GM19467 (cell line): Measurements from ENCODE around the gene PTPA.
A peak's percentile ranks its signal among the peaks of the same experiment; 100 is the strongest.

Source experiments
- ATAC-seq: cut with Tn5 transposase; IDR thresholded peaks from one replicate; pipeline ENCODE4 v1.9.1; 2021; ENCODE audit warnings: mild to moderate bottlenecking, moderate library complexity; ENCODE audit not compliant: unreplicated experiment

The PTPA gene

DNA sequence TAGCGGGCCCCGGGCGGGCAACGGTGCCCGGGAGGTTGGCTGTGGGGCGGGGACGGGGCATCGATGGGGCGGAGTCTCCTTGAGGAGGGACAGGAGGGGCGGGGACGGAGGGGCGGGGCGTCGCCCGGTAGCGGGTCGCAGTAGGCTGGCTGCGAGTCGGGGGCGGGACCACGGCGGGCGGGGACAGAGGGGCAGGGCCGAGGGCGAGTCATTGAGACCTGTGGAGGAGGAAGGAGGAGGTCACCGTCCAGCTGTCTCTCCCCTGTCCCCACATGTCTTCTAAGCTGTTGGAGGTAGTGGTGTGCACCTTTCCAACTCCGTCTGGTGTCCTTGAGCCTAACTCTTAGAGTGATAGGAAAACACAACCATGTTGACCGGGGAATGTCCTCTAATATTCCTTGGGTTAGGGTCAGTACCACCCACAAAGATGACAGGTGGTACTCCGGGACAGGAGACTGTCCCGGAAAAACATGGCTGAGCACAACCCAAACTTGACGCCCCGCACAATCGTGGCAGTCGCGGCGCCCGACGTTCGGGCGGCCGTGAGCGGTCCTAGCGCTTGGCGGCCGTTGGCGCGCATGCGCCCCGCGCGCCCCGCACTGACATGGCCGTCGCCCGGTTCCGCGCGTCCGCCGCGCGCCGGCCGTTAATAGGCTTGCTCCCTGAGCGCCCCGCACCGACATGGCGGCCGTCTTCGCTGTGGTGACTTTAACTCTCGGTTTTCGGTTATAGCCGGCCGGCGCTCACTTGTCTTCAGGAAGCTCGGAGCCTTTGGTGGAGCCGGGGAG is at the start of gene PTPA, which contains the start of gene CRAT:
TSS of gene PTPA (plus strand) at position 676 of the 788 bp plus-strand sequence. CDS start 186 bp downstream, outside the sequence.
TSS of gene CRAT (minus strand) at position 54 of the 788 bp plus-strand sequence. CDS start 284 bp downstream, outside the sequence.
- ATAC-seq = peak; percentile 76

DNA sequence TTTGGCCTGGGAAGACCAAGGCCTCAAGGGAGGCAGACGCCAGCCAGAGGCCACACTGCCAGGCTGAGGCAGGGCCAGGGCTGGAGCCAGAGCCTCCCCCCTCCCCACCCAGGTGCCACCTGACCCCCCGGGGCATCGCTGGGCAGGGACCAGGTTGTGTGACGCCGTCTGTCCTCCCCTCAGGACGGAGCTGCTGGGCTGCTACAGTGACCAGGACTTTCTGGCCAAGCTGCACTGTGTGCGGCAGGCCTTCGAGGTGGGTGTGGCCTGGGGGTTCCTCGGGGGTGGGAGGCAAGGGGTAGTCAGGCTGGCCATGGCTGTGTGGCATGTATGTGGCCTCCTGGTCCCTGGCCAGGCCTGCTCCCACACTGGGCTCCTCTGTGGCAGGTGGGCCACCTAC is 48.2 kb upstream of the PTPA start:
- no peak for ATAC-seq

DNA sequence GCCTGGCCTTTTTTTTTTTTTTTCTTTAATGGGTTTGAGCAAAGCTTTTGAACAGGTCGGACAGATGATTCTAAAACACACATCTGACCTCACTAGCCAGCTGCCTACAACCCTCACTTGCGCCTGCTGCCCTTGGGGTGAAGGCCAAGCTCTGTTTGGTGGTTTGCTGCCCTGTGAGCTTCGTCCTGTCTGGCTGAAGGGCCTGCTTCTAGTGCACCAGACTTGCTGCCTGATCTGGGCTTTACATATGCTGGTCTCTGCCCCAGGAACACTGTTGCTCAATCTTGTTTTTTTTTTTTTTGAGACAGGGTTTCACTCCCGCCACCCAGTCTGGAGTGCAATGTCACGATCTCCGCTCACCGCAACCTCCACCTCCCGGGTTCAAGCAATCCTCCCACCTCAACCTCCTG is 46.7 kb upstream of the PTPA start:
- ATAC-seq = no peak

DNA sequence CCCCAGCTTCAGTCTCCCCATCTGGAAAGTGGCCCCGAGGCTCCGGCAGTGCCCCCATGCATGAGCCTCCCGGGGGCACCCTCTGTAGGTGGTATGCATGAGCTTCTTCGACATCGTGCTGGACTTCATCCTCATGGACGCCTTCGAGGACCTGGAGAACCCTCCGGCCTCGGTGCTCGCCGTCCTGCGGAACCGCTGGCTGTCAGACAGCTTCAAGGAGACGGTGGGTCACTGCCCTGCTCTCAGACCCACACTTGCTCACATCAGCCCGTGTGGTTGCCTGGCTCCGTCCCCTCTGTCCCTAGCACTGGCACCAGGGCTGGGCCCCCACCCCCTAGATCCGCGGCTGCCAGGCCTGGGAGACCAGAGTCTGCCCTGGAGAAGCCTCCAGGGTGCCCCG is 43.1 kb upstream of the PTPA start:
- no peak for ATAC-seq

DNA sequence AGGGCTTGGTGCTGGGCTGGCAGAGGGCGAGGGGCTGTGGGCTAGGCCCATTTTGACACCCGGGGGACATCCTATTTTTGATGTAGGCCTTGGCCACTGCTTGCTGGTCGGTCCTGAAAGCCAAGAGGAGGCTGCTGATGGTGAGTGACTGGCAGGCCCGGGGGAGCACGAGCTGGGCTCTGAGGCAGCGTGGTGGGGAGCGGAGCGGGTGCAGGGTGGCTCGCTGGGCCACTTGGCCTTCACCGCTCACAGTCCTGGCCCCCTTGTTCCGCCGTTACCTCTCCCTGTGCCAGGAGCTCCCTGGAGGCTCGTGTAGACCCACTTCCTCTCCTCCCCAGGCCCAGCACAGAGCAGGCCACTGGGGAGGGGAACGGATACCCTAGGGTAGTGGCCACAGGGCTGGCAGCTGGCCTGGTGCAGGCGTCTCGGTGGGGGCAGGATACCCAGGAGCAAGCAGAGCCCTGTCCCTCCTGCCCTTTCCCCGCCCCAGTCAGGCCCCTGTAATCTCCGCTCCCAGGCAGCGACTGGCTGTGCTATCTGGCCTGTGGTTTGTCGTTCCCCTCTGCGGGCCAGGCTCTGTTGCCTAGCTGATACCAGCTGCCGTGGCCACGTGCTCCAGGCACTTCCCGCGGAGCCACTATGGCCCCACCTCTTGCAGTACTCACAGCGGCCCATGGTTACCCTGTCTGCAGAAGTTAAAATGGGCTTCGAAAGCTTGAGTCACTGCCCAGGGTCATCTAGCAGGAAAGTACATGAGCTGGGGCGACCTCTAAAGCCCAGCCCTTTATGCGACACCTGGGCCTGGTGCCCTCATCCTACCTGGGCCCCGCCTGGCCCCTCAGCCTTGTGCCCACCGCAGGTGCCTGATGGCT is 42.0 kb upstream of the PTPA start:
- peak; percentile 64 for ATAC-seq

DNA sequence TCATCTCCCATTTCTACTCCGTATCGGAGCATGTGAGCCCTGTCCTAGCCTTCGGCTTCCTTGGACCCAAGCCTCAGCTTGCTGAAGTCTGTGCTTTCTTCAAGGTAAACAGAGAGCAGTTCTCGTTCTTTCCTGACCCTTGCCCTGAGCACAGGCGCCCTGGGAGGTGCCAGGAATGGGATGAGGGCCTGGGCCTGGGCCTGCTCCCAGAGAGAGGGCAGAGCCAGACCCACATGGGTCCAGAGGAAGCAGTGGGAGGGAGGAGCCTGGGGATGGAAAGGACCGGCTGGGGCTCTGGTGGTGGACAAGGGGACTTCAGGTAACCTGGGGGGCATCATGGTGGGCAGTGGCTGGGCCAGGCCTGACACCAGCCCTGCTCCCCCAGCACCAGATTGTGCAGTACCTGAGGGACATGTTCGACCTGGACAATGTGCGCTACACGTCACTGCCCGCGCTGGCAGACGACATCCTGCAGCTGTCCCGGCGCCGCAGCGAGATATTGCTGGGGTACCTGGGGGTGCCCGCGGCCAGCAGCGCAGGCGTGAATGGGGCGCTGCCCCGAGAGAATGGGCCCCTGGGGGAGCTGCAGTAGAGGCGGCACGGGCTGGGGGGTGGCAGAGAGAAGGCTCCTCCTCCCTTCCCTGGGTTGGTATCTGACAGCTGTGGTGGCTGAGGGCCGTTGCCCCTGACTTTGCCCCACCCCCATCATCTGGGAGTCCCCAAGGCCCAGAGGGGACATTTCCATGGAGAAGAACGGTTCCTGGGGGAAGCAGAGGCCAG is 41.2 kb upstream of the PTPA start:
- ATAC-seq = no peak

DNA sequence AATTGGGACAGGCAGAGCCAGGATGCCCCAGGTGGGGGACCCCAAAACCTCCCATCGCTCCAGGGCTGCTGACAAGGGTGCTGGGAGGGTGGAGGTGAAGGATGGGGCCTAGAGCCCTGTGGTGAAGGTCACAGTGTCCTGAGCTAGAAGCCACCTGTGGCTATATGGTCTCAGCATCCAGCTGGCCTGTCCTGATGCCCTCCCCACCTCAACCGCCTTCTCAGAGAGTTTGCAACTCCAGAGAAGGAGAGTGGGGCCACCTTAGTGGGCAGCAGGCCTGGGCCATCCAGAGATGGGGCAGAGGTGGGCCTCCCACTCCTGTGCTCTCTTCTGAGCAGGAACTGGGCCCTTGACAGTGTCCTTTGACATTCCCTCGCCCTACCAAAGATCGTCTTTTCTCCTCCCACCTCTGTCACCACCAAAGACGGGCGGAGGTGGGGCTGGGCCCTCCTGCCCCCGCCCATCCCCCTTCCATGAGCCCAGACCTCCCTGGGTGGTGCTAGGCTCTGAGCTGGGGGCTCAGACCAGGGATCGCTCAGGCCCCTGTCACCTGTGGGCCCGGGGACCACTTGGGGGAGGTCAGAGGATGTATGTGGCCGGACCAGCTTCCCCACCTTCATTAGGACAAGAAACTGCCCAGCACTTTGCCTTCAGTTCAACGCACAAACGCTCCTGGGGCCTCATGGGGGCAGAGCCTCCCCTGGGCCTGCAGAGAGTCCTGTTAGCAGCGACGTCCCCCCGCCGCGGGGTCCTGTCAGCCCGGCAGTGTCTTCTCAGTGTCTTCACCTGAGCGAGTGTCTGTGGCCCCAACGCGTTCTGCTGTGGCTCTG is 40.3 kb upstream of the PTPA start:
- no peak for ATAC-seq

DNA sequence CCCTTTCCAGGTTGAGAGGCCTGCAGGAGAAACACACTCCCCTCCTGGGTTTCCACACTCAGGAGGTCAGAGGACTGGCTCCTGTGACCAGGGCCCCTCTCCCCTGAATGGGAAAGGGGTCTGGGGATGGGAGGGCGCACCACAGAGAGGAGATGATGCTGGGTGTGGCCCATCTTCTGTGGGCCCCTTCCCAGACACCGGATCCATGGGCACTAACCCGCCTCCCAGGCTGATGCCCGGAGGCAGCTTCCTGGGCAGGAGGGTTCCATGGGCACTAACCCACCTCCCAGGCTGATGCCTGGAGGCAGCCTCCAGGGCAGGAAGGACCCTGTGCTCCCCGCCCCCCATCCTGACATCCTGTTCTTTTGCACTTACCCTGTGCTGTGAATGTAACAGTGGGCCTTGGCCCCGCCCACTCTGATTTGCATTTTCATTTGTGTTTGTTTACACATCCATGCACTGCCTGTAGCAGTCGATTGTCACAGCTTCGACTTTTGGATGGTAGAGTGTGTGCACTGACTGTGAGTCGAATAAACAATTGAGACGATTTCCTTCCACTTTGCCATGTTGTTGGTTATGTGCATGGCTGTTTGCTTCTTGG is 39.6 kb upstream of the PTPA start:
- no peak for ATAC-seq

DNA sequence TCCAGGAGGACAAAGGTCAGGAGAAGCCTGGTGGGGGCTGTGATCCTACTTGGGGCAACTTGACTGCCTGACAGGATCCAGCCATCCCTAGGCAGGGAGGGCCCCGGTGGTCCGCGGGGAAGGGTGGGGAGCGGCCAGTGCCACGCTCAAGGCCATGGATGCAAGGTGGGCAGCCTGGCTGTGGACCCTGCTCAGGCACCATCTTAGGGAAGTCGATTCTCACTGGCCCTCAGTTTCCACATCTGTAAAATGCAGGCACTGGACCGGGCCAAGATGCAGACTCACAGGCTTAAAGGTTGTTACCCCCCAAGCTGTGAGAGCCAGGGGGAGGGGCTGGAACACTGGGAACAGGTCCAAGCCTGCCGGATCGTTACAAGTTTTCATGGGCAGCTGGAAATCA is 39.0 kb upstream of the PTPA start:
- ATAC-seq = no peak

DNA sequence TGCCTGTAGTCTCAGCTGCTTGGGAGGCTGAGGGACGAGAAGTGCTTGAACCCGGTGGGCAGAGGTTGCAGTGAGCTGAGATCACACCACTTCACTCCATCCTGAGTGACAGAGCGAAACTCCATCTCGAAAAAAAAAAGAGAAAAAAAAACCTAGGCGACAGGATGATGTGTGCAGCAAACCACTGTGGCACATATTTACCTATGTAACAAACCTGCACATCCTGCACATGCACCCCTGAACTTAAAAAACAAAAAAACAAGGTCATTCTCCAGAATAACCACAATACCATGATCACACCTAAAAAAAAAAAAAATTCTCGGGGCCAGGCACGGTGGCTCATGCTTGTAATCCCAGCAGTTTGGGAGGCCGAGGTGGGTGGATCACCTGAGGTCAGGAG is 37.8 kb upstream of the PTPA start:
- ATAC-seq = no peak

DNA sequence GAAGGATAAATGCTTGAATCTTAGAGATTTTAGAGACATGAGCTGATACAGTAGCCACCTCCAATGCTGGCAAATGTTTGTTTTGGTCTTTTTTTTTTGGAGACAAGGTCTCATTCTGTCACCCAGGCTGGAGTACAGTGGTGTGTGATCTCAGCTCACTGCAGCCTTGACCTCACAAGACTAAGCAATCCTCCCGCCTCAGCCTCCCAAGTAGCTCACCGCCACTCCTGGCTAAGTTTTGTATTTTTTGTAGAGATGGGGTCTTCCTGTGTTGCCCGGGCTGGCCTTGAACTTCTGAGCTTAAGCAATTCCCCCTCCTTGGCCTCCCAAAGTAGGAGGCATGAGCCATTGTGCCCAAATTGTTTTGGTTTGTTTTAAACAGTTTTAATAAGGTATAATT is 37.1 kb upstream of the PTPA start:
- no peak for ATAC-seq

DNA sequence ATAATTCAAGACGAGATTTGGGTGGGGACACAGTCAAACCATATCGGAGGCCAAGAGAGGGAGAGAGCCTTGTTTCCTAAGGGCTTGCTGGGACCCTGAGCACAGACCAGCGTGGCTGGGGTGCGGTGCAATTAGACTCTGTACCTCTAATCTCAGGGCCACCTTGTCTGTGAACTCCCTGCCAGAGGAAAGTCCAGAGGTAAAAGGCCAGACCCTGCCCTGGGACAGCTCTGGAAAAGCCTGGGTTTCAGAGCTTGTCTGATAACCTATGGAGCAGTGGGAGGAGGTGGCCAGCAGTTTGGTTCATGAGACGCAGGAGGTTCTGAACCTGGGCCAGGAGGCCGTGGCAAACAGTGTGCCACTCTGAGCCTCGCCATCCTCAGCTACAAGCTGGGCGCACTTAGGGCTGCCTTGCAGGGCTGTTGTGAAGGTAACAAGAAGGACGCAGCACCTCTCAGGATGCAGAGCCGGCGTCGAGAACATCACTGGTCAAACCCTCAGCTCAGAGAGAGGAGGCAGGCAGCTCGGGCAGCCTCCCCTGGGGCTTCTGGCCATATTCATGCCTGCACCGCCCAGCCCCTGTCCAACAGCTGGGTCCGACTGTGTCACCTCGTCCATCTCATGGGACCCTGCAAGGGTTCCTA is 35.1 kb upstream of the PTPA start:
- no peak for ATAC-seq

DNA sequence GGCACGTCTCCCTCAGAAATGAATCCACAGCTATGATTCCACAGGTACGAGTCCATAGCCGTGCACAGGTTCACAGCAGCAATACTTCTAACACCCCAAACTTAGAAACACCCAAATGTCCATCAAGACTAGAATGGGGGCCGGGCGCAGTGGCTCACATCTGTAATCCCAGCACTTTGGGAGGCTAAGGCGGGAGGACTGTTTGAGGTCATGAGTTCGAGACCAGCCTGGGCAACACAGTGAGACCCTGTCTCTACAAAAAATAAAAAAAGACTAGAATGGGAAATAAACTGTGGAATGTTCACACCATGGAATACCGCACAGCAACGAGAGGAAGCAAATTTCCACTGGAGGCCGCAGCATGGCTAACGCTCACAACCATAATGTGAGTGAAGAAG is 34.6 kb upstream of the PTPA start:
- no peak for ATAC-seq

DNA sequence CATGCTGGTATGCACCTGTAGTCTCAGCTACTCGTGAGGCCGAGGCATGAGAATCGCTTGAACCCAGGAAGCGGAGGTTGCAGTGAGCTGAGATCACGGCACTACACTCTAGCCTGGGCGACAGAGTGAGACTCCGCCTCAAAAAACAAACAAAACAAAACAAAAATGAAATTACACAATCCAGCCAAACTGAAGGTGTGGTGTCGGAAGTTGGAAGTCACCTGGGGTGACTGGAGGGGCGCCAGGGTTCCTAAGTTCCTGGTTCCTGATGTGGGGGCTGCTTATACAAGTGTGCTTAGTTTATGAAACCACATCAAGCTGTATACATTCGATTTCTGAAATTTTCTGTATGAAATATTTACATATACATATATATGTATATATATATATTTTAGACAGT is 34.0 kb upstream of the PTPA start:
- ATAC-seq = no peak

DNA sequence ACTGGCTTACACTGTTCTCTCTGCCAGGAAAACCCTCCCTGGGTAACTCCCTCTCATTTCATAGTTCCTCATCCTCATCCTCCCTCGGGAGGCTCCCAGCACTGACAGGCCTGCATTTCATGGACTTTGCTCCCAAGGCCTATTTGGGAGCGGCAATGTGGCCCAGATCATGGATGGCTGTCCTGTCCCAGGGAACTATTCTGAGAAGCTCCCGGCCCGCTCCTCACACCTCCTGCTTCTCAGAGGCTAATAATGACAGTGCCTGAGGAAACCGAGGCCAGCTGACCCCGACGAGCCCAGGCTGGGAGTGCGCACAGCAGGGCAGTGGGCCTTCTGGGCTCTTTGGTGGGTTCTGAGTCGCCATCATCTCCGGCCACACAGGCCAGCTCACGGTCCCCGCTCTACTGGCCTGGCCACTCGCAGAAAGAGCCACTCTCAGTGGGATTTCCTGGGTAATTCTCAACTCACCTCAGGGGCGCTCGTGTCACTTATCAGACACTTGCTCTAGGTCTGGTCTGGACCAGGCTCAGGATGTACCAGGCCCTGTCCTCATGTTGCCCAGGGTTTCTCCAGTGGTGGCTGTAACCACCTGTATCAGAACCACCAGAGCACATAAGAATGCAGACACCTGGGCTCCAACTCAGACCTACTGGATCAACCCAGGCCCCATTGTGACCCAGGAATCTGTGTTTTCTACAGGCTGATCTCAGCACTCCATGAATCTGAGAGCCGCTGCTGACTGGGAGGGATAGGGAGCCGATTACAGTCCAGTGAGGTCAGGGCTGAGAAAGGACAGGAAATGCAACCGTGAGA is 32.3 kb upstream of the PTPA start:
- no peak for ATAC-seq

DNA sequence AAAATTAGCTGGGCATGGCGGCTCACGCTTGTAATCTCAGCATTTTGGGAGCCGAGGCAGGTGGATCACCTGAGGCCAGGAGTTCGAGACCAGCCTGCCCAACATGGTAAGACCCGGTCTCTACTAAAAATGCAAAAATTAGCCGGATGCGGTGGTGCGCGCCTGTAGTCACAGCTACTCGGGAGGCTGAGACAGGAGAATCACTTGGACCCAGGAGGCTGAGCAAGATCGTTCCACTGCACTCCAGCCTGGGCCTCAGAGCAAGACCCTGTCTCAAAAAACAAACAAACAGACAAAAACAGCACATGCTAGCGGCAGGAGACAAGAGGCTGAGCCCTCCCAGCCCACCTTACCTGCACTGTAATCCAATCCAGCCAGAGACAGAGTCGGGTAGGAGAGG is 31.4 kb upstream of the PTPA start:
- no peak for ATAC-seq

DNA sequence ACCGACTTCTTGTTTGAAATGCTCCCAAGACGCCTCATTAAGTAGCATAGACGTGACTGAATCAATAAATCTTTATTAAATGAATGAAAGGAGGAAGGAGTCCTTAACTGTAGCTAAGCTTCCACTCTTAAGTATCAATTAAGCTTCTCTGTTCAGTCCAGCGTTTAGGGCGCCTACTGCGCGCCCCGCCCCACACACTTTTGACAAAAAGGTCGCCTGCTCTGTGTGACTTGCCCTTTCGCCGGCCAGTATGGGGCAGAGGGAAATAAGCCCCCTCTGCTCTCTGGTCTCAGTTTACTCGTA is 31.0 kb upstream of the PTPA start:
- no peak for ATAC-seq

DNA sequence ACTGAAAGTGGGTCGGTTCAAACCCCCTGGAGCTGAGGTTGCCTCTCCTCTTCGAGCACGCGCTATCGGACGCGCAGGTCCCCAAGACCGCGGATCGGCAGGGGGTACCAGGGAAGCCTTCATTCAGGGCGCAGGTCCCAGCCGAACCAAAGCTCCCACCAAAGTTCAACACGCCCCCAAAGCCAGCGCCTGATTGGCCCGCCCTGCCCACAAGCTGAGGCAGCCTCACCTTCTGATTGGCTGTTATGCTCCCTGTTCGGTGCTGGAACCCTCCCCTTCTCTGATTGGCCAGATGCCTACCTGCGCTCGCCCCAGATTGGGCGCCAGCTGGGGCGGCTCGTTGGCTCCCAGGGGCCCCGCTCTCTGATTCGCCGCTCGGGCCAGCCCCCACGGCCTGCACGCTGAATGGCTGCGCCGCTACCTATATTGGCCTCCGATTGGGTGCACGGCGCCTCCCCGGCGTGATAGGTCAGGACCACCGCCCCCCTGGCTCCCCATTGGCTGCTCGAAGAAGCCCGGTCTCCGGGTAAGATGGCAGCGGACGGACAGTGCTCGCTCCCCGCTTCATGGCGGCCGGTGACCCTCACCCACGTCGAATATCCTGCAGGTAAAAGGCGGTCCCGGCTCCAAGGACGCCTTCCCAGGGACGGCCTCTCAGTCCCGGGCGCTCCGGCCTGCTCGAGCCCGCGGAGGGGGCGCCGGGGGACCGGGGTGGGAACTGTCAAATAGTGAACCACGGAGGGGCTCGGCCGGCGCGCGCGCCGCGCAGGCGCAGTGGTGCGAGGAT is 30.4 kb upstream of the PTPA start, which contains the start of gene DOLPP1:
TSS of gene DOLPP1 (plus strand) at position 511 of the 787 bp plus-strand sequence. CDS start at position 532, 21 bp downstream.
- ATAC-seq = peak; percentile 93
